ENCODE results near the gene EOMES. TPM values are rescaled to one million over a fixed set of nuclear protein-coding genes. Genes with fewer than 3 reads are reported as not detected.

Gene EOMES
- total and polyA plus RNA-seq, 2 of the 8 experiments (the other 6 are each of a cell fraction or from before 2014, with no cell fraction given) = 0.09 to 0.47 TPM

GRCh38 chr3:27712136-27713077 lies 9.7 kb downstream of the EOMES start (continued):
- no peak for TF ChIP-seq CHD7 (IDR thresholded peaks at IDR 0.05; ENCODE audit: insufficient replicate concordance, low read length)
- no peak for TF ChIP-seq FOSL1 (IDR thresholded peaks at IDR 0.05; ENCODE audit: insufficient read depth, low read depth, low read length)
- TF ChIP-seq EZH2 (IDR thresholded peaks at IDR 0.05; ENCODE audit: low read depth, low read length, severe bottlenecking) = peak; percentile 99
- TF ChIP-seq SIN3A (conservative IDR thresholded peaks at IDR 0.05 in 1 of 2, IDR thresholded peaks at IDR 0.05 in 1 of 2; ENCODE audit: low read depth in 1 of 2, low read length in 2 of 2) = no peak; a peak in 1 of 4 replicates
- TF ChIP-seq SP4 (IDR thresholded peaks at IDR 0.05; ENCODE audit: low read length) = no peak
- no peak for TF ChIP-seq SP1 (IDR thresholded peaks at IDR 0.05; ENCODE audit: low read depth, low read length)
- TF ChIP-seq JUN (IDR thresholded peaks at IDR 0.05; ENCODE audit: low read depth, low read length) = no peak
- no peak for TF ChIP-seq GTF2F1 (IDR thresholded peaks at IDR 0.05; ENCODE audit: borderline replicate concordance, low read depth, low read length)

Measured in H1 (cell line).